T-helper 9 cell (primary cell): Measurements from ENCODE around the gene ATF7IP.

Experiments used
- DNase-seq: peaks from one replicate; pipeline ENCODE4 v3.0.0-alpha.2; 2020

ATF7IP gene

GRCh38 chr12:14422516-14423230 is 57.2 kb downstream of the ATF7IP start:
- no peak for DNase-seq

GRCh38 chr12:14424545-14424944 is 59.1 kb downstream of the ATF7IP start:
- no peak for DNase-seq

GRCh38 chr12:14426792-14427191 is 61.3 kb downstream of the ATF7IP start:
- DNase-seq: no peak

GRCh38 chr12:14427929-14428328 is 62.4 kb downstream of the ATF7IP start:
- DNase-seq: no peak

- no peak for DNase-seq
These were observed 65.0 kb downstream of the ATF7IP start for GRCh38 chr12:14430394-14430986.

- DNase-seq: no peak
These were observed 66.5 kb downstream of the ATF7IP start for GRCh38 chr12:14431975-14432374.

GRCh38 chr12:14435627-14436026 is 70.1 kb downstream of the ATF7IP start:
- no peak for DNase-seq

GRCh38 chr12:14442221-14442881 is 76.9 kb downstream of the ATF7IP start:
- DNase-seq: no peak

GRCh38 chr12:14443531-14443930 is 78.0 kb downstream of the ATF7IP start:
- no peak for DNase-seq

- no peak for DNase-seq
These were observed 85.0 kb downstream of the ATF7IP start for GRCh38 chr12:14450479-14450878.

GRCh38 chr12:14452336-14452735 is 86.9 kb downstream of the ATF7IP start:
- DNase-seq: no peak

- DNase-seq: no peak
These were observed 87.4 kb downstream of the ATF7IP start for GRCh38 chr12:14452865-14453264.

- DNase-seq: no peak
These were observed 88.8 kb downstream of the ATF7IP start for GRCh38 chr12:14454098-14454907.

- no peak for DNase-seq
These were observed 94.8 kb downstream of the ATF7IP start for GRCh38 chr12:14460212-14460841.

GRCh38 chr12:14471497-14471896 is 106.0 kb downstream of the ATF7IP start:
- DNase-seq: no peak

- no peak for DNase-seq
These were observed 108.3 kb downstream of the ATF7IP start for GRCh38 chr12:14473707-14474287.

GRCh38 chr12:14479004-14479403 is 113.5 kb downstream of the ATF7IP start:
- DNase-seq: no peak

- no peak for DNase-seq
These were observed 115.7 kb downstream of the ATF7IP start for GRCh38 chr12:14481201-14481600.

GRCh38 chr12:14482361-14482760 is 116.9 kb downstream of the ATF7IP start:
- DNase-seq: no peak

GRCh38 chr12:14482886-14483285 is 117.4 kb downstream of the ATF7IP start:
- DNase-seq: no peak

- DNase-seq: no peak
These were observed 129.8 kb downstream of the ATF7IP start for GRCh38 chr12:14495326-14495725.
